ENCODE data around the gene LMF1. TPM values are rescaled to one million over a fixed set of nuclear protein-coding genes. Genes with fewer than 3 reads are reported as not detected.

The LMF1 gene
- total and polyA plus RNA-seq, 2 of the 4 experiments (the other 2 are of a cell fraction) = 7.7 to 13.1 TPM

DNA sequence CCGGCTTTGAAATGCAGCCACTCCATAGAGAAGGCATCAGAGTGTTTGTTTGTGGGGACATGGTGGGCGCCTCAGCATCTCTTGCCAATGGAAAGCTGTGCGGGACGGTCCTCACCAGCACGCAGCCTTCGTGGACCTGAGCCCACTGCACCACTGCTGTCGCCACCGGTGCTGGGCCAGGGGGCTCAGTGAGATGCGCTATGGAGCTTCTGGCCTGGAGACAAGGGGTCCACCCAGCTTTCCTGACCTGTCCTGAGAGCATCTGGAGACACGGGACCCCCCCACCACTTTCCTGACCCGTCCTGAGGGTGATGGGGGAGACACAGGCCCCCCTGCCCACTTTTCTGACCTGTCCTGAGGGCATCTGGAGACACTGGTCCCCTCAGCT is 79.4 kb downstream of the LMF1 start:
- H4K8ac ChIP-seq (ENCODE audit: low read depth in 2 of 2, low read length in 2 of 2) = no peak overlapping the region
- intact Hi-C loops (cut with micrococcal nuclease) (no loop called here), dilution Hi-C loops (cut with HindIII; ENCODE audit: low sequenced_read_pairs, unreplicated experiment) (no loop called here), in situ Hi-C loops (cut with MboI; ENCODE audit: low sequenced_read_pairs) (no loop called here)
- no peak overlapping the region for H3K18ac ChIP-seq (ENCODE audit: low read depth, low read length)
- H3K14ac ChIP-seq (replicated peaks; ENCODE audit: low read depth, low read length) = no peak overlapping the region
- no peaks in the 10 kb centered on the region for H3K79me1 ChIP-seq (ENCODE audit: low read depth in 1 of 2, low read length in 2 of 2)
- no peak overlapping the region for H4K5ac ChIP-seq (ENCODE audit: low read depth, low read length)
- no TSS peak for BruUV-seq (replicated peaks)
- no peak overlapping the region for H3K4ac ChIP-seq (ENCODE audit: low read depth, low read length)
- peaks cover 2% of the 10 kb centered on the region; the same call in 1 of the 2 replicates for H3K36me3 ChIP-seq (ENCODE audit: control insufficient read depth, insufficient read depth, low read length)
- no peak overlapping the region for H2AK9ac ChIP-seq (replicated peaks; ENCODE audit: low read depth, low read length, poor library complexity)
- H3K4me1 ChIP-seq (ENCODE audit: control insufficient read depth, insufficient read depth, low read length) = peaks cover 3% of the 10 kb centered on the region; the same call in 1 of the 2 replicates
- ATAC-seq (ENCODE audit: low read depth) = no peak
- ChIA-PET CTCF (no interaction called here), POLR2A (ENCODE audit: unreplicated experiment) (no interaction called here)
- H3K4me3 ChIP-seq (ENCODE audit: insufficient read depth, low read depth, low read length) = no peak overlapping the region
- no peak overlapping the region for H2BK15ac ChIP-seq (ENCODE audit: low read depth, low read length)
- H2BK120ac ChIP-seq (ENCODE audit: low read depth, low read length) = no peak overlapping the region
- no peaks in the 10 kb centered on the region; the same call in 1 of the 2 replicates for H4K20me1 ChIP-seq (ENCODE audit: insufficient read depth, low read length)
- TF ChIP-seq MXI1 (IDR thresholded peaks at IDR 0.05; ENCODE audit: borderline replicate concordance, low read depth, low read length) (no peak), BHLHE40 (IDR thresholded peaks at IDR 0.05; ENCODE audit: low read depth, low read length) (no peak), MAFK (IDR thresholded peaks at IDR 0.05; ENCODE audit: low read depth, low read length) (no peak), FOS (IDR thresholded peaks at IDR 0.05; ENCODE audit: low read depth, low read length) (no peak), MAZ (IDR thresholded peaks at IDR 0.05; ENCODE audit: borderline replicate concordance, low read depth, low read length) (no peak), RAD21 (IDR thresholded peaks at IDR 0.05; ENCODE audit: low read length) (no peak), USF2 (IDR thresholded peaks at IDR 0.05; ENCODE audit: low read depth, low read length) (no peak), CEBPB (IDR thresholded peaks at IDR 0.05; ENCODE audit: low read depth, low read length) (no peak)
- no peak overlapping the region for H3K56ac ChIP-seq (ENCODE audit: extremely low read depth, insufficient read depth, low read length)
- no peaks in the 10 kb centered on the region for H3K27me3 ChIP-seq (ENCODE audit: control insufficient read depth, insufficient read depth, low read length)
- no peak overlapping the region for H2BK20ac ChIP-seq (ENCODE audit: low read depth, low read length)
- no peak overlapping the region for H3K23ac ChIP-seq (ENCODE audit: low read depth, low read length)
- H3K9me3 ChIP-seq (ENCODE audit: control insufficient read depth, insufficient read depth, low read length) = no peaks in the 10 kb centered on the region
- H3K4me2 ChIP-seq (ENCODE audit: low read depth, low read length) = no peak overlapping the region
- DNase-seq = no peak
- no peaks in the 10 kb centered on the region for H3K9me1 ChIP-seq (ENCODE audit: insufficient read depth, low read length)
- H2AK5ac ChIP-seq (ENCODE audit: low read depth, low read length) = no peak overlapping the region
- no peak overlapping the region for H4K91ac ChIP-seq (ENCODE audit: insufficient read depth, low read depth, low read length)
- no peak overlapping the region for H2AFZ ChIP-seq (replicated peaks; ENCODE audit: low read length, poor library complexity)
- 79% methylated on average over 5 of the region's 11 CpGs; no CpG with 5 or more reads in 1 of the 2 experiments for WGBS, 2 experiments (ENCODE audit: extremely low coverage in 2 of 2, insufficient read length in 1 of 2)
- no peak overlapping the region for H2BK5ac ChIP-seq (ENCODE audit: low read depth, low read length, poor library complexity, severe bottlenecking)
- H3K27ac ChIP-seq (ENCODE audit: insufficient read depth, low read length) = no peak overlapping the region
- H3K9ac ChIP-seq (ENCODE audit: low read depth, low read length) = no peak overlapping the region
